ENCODE measurements around the gene ERG.

DNA sequence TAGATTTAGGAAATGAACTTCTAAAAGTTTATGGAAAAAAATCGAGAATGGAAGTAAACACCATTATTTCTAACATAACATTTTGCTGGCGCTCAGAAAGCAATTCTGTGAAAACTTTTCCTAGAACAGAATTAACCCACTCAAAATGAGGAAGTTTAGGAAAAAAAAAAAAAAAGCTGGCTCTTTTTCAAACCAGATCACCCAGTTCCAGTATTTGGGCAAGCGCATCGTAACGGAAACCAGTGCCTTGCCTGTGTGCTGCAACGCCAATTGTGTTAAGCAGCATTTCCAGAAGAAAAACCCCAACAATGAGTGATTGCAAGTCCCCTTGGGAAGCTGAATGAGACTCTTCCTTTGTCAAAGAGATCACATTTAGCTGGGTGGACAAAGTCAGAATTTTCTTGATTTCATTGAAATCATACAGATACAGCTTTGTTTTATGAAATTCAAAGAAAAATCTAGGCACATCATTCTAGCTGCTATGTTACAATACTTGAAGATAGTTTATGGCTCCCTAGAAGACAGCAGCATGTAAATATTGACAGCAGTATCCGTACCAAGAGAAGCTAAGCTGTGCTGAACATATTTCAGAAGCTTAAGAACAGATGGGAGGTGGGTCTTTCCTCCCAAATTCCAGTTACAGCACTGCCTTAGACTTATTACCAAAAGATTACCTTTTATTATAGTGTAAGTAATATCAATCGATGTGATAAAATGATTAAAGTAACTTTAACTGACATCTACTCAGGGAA is 113.4 kb downstream of the ERG start:
- TF ChIP-seq, protein P1, sequence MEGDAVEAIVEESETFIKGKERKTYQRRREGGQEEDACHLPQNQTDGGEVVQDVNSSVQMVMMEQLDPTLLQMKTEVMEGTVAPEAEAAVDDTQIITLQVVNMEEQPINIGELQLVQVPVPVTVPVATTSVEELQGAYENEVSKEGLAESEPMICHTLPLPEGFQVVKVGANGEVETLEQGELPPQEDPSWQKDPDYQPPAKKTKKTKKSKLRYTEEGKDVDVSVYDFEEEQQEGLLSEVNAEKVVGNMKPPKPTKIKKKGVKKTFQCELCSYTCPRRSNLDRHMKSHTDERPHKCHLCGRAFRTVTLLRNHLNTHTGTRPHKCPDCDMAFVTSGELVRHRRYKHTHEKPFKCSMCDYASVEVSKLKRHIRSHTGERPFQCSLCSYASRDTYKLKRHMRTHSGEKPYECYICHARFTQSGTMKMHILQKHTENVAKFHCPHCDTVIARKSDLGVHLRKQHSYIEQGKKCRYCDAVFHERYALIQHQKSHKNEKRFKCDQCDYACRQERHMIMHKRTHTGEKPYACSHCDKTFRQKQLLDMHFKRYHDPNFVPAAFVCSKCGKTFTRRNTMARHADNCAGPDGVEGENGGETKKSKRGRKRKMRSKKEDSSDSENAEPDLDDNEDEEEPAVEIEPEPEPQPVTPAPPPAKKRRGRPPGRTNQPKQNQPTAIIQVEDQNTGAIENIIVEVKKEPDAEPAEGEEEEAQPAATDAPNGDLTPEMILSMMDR (IDR thresholded peaks at IDR 0.05; ENCODE audit: low read depth, low read length), result no peak
- TF ChIP-seq POLR2A (IDR thresholded peaks at IDR 0.05; ENCODE audit: extremely low read depth, insufficient read length), result no peak
- TF ChIP-seq MYC (IDR thresholded peaks at IDR 0.05; ENCODE audit: low read depth, low read length), result no peak
- TF ChIP-seq, protein P2, sequence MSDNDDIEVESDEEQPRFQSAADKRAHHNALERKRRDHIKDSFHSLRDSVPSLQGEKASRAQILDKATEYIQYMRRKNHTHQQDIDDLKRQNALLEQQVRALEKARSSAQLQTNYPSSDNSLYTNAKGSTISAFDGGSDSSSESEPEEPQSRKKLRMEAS (IDR thresholded peaks at IDR 0.05; ENCODE audit: low read depth, low read length), result no peak
